Measurements from ENCODE around the gene ATP6AP1. TPM values are rescaled to one million over a fixed set of nuclear protein-coding genes. Genes with fewer than 3 reads are reported as not detected.

ATP6AP1 gene
- total RNA-seq, 2 experiments from 2014 or later, result 21.3 to 22.5 TPM

- Mint-ChIP-seq H3K4me1 (ENCODE audit: low read depth) (no peaks in the 10 kb centered on the region), H3K27me3 (no peaks in the 10 kb centered on the region), H3K27ac (no peak overlapping the region), H3K4me3 (no peak overlapping the region), H3K9me3 (no peaks in the 10 kb centered on the region), H3K36me3 (ENCODE audit: low read depth) (peaks cover 2% of the 10 kb centered on the region)
- DNase-seq (no peak), ATAC-seq (no peak)
- POLR2A ChIA-PET, result interaction anchor here (0.8 kb wide), 1 partner anchor 85 kb away, joined by 3 read pairs; no protein-coding TSS in a partner anchor
- no peak for TF ChIP-seq CTCF (IDR thresholded peaks at IDR 0.05)
- CTCF ChIA-PET, result no interaction called here
- intact Hi-C loops (cut with micrococcal nuclease), result no loop called here
Measured at GRCh38 chrX:154468217-154468616, 39.7 kb downstream of the ATP6AP1 start.

- Mint-ChIP-seq H3K27me3 (no peaks in the 10 kb centered on the region), H3K4me3 (no peak overlapping the region), H3K9me3 (no peaks in the 10 kb centered on the region), H3K36me3 (ENCODE audit: low read depth) (peaks cover 2% of the 10 kb centered on the region), H3K4me1 (ENCODE audit: low read depth) (no peaks in the 10 kb centered on the region), H3K27ac (no peak overlapping the region)
- POLR2A ChIA-PET, result no interaction called here
- intact Hi-C loops (cut with micrococcal nuclease), result no loop called here
- CTCF ChIA-PET, result no interaction called here
- TF ChIP-seq CTCF (IDR thresholded peaks at IDR 0.05), result no peak
- ATAC-seq (no peak), DNase-seq (no peak)
Measured at GRCh38 chrX:154469114-154469513, 40.6 kb downstream of the ATP6AP1 start.

- intact Hi-C loops (cut with micrococcal nuclease), result no loop called here
- Mint-ChIP-seq H3K27ac (no peak overlapping the region), H3K4me1 (ENCODE audit: low read depth) (no peaks in the 10 kb centered on the region), H3K36me3 (ENCODE audit: low read depth) (peaks cover 2% of the 10 kb centered on the region), H3K9me3 (no peaks in the 10 kb centered on the region), H3K27me3 (no peaks in the 10 kb centered on the region), H3K4me3 (no peak overlapping the region)
- DNase-seq (no peak), ATAC-seq (no peak)
- no peak for TF ChIP-seq CTCF (IDR thresholded peaks at IDR 0.05)
- ChIA-PET CTCF (no interaction called here), POLR2A (no interaction called here)
Measured at GRCh38 chrX:154469880-154470279, 41.4 kb downstream of the ATP6AP1 start.

- ChIA-PET CTCF (no interaction called here), POLR2A (no interaction called here)
- intact Hi-C loops (cut with micrococcal nuclease), result no loop called here
- Mint-ChIP-seq H3K4me3 (no peak overlapping the region), H3K36me3 (ENCODE audit: low read depth) (peaks cover 2% of the 10 kb centered on the region), H3K27me3 (no peaks in the 10 kb centered on the region), H3K9me3 (no peaks in the 10 kb centered on the region), H3K4me1 (ENCODE audit: low read depth) (peaks cover 1% of the 10 kb centered on the region), H3K27ac (no peak overlapping the region)
- no peak for TF ChIP-seq CTCF (IDR thresholded peaks at IDR 0.05)
- ATAC-seq, result no peak
- no peak for DNase-seq
Measured at GRCh38 chrX:154470434-154470833, 42.0 kb downstream of the ATP6AP1 start.

- POLR2A ChIA-PET, result interaction anchor here (0.7 kb wide), 1 partner anchor 9 kb away, joined by 3 read pairs; no protein-coding TSS in a partner anchor
- CTCF ChIA-PET, result no interaction called here
- Mint-ChIP-seq H3K4me1 (ENCODE audit: low read depth) (peaks cover 4% of the 10 kb centered on the region), H3K36me3 (ENCODE audit: low read depth) (peaks cover 5% of the 10 kb centered on the region), H3K27me3 (no peaks in the 10 kb centered on the region), H3K9me3 (no peaks in the 10 kb centered on the region), H3K27ac (no peak overlapping the region), H3K4me3 (no peak overlapping the region)
- intact Hi-C loops (cut with micrococcal nuclease), result no loop called here
- no peak for DNase-seq
- TF ChIP-seq CTCF (IDR thresholded peaks at IDR 0.05), result no peak
- ATAC-seq, result no peak
Measured at GRCh38 chrX:154470914-154471568, 42.6 kb downstream of the ATP6AP1 start.
